GM19193 (cell line): ENCODE measurements around the gene FAM72A.
"Not testable (repeated sequence)": the region's sequence is repeated elsewhere in the genome, so short reads cannot be mapped to it uniquely, and the experiment has no call there.

Source experiments
- POLR2A ChIP-seq: IDR thresholded peaks from 4 replicates; pipeline ENCODE4 v1.6.1; 2011; ENCODE audit not compliant: insufficient read depth, insufficient read length; ENCODE audit errors: extremely low read depth

FAM72A gene

DNA sequence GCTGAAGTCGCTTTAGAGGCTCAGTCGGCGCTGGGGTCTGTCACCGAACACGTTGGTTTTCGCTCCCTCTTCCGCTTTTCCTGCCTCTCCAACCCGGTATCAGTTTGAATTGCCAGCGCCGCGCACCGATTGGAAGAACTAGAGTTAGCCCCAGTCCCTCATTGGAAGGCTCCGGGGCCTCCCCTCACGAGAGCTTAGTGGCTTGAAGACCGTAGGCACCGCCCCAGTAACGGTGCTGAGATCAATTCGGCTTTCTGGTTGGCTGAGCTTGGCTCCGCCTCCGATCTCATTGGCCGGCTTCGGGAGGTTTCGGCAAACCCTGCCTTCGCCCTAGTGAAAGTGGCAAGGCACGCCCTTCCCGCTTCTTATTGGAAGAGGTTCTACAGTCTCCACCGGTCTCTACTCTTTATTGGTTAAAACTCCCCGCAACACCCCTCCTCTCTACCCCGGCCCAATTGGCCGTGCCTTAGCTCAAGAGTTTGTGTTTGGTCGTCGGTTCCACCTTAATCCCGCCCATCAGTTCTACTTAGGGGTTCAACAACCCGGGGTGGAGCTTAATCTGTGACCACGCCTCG, at the start of gene FAM72A:
Gene FAM72A (minus strand): TSS at position 51 of the 575 bp plus-strand sequence. CDS start 814 bp downstream, outside the sequence.
- not testable (repeated sequence) for TF ChIP-seq POLR2A

DNA sequence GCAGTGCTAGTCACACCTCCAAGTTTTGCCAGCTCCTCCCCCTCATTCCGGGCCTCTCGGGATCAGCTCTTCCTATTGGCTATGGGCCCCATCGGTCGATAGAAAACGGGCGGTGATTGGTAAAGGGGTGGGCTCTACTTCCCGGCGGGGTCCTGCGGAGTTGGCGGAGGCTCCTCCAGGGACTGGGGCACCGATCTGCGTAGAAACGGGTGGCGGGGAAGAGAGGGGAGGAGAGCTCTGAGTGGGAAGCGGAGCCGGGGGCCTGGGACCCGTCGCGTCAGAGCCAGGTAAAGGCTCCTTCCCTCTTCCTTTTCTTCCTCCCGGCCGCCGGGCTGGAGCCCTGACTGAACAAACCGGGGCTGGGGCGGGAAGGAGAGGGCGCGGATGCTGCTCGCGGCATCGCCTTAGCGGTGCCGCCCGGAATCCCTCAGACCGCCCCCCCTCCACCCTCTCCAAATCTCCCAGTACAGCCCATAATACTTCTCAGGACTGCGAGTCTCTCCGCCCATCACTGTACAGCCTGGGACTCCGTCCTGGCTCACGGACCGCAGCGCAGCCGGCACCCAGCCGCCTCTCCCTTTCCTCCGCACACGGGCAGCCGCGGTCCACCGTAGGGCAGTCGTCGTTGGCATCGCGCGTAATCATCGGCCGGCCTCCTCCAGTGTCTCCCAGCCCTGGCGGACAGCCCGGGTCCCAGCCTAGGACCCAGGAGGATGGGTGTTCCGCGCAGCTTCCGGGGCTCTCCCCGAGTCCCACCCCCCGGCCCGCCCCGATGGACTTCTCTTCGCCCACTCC, 922 bp upstream of the FAM72A start, which contains the start of gene SRGAP2:
Gene SRGAP2 (plus strand): TSS at position 178 of the 795 bp plus-strand sequence. CDS start 2,430 bp downstream, outside the sequence.
- TF ChIP-seq POLR2A: not testable (repeated sequence)

DNA sequence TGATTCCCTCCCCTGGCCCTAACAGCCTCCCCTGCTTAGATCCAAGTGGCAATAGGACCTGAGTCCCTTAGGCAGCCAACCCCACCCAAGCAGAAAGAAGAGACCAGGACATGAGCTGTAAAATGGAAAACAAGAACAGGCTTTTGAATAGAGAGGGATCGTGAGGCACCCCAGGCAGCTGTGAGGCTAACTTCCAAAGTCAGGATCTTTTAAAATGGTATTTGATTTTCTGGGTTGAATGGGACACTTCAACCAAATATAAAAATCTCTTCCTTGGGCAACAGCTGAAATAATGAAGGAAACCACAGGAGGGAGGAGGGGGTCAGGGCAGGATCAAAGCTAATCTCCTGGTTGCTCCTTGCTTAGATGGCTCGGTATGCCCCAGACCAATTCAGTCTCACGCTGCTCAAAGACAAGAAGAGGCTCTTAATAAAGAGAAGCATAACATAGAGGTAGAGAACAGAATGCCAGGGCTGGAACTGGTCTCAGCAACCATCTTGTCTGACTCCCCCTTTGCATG, 56.8 kb downstream of the FAM72A start:
- TF ChIP-seq POLR2A: no peak

DNA sequence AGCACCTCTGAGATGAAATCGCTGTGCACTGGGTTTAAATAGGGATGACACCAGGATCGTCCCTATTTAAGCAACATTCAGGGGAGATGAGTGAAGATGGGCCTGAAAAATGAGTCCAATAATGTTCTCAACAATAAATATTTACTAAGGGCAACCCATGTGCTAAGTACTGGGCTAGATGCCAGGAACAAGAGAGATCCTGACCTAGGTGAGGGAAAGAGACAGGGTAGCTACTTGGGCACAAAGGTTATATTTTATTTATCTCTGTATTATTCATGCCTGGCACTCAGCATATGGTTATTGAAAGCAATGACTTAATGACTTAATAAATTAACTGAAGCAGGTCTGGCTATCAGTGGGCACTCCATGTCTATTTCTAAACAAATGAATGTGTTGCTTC, 58.0 kb downstream of the FAM72A start:
- TF ChIP-seq POLR2A: no peak

DNA sequence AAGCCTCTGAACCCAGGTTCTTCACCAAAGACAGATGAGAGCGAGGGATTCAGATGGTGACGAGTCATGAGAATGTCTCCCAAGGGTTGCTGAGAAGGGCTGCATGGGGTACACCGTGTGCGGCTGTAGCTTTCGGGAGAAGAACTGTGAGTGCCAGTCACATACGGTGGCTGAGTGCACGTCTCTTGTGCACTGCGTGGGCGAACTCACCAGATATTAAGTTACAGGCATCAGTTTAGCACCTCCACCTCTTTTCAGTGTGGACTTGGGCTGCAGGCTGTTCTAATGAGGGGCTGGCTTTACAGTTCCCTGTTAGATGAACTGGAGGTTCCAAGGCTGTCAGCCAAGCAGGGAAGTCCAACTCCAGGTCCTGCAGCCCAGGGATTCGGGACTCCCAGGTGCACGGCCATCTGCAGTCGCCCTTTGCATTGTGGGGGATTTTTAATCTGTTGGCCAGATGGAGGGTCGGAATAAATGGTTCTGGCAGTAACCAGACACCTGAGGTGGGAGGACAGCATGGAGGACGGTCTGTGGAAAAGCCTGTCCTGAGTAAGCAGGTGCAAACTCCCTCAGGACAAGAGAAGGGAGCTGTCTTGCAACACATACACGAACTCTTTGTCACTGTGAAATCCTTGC, 59.0 kb downstream of the FAM72A start:
- no peak for TF ChIP-seq POLR2A

DNA sequence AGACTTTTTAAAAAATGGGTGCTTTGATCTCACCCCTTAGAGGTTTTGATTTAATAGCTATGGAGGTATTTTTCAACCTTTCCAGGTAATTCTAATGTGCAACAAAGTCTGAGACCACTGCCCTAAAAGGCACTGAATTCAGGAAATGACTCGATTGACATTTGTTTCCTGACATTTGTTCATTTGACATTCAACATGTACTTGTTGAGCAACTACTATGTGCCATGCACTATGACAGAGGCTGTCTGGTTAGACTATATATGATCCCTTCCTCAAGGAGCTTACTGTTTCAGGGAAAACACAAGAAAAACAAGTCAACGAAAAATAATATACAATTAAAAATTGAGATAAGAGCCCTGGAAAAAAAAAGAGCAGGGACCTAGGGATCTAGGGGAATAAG, 59.9 kb downstream of the FAM72A start:
- TF ChIP-seq POLR2A: no peak

DNA sequence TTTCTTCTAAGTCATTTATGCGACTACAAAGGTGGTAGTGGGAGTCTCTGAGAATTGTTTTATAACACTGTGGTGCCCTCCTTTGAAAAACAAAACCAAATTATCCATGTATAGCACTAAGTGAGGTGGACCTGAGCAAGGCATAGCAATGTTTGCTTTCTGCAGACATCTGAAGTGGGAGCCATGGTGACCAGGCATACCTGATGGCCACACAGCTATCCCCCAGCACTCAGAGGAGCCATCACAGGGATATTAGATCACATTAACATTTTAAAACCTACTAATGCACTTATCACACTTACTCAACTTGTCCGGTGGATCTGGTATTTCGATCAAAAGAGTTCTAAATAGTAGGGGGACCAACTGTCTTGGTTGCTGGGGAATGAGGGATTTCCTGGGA, 60.6 kb downstream of the FAM72A start:
- no peak for TF ChIP-seq POLR2A

DNA sequence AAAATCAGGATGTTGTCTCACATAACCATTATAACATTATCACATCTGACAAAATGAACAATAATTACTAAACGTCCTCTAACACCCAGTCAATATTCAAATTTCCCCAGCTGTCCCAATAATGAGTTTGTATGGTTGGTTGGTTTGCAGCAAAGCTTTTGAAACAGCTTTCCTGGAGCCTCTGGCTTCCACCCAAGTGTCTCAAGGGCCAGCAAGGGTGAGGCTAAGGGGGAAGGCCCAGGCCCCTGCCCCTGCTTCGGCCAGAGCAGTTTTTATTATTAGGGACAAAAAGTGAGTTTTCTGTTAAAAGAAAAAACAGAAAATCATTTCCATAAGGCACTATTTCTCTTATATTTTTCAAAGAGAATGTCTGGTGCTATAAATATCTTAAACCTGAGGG, 66.4 kb downstream of the FAM72A start:
- TF ChIP-seq POLR2A: no peak
